ENCODE measurements around the gene BTN1A1.

GRCh38 chr6:26485112-26485780, 14.9 kb upstream of the BTN1A1 start:
- TF ChIP-seq CTCF (IDR thresholded peaks at IDR 0.05; ENCODE audit: low read length) (no peak), EZH2 (optimal IDR thresholded peaks at IDR 0.05; ENCODE audit: low read depth, low read length) (no peak), EZH2phosphoT487 (IDR thresholded peaks at IDR 0.05; ENCODE audit: low read length) (no peak)

All from MM.1S (cell line).